GDM1 (cell line): ENCODE data around the gene ZNF148.

Experiments used
- DNase-seq: peaks from one replicate; lab custom pipeline; 2025; lab: John Stamatoyannopoulos, UW

ZNF148 gene

GRCh38 chr3:125280668-125281361 lies 94.3 kb downstream of the ZNF148 start:
- no peak for DNase-seq

- no peak for DNase-seq
Measured at GRCh38 chr3:125278155-125278554, 97.0 kb downstream of the ZNF148 start.

GRCh38 chr3:125271127-125271526 lies 104.0 kb downstream of the ZNF148 start:
- no peak for DNase-seq

- DNase-seq = no peak
Measured at GRCh38 chr3:125267460-125267859, 107.7 kb downstream of the ZNF148 start.

- no peak for DNase-seq
Measured at GRCh38 chr3:125266971-125267370, 108.2 kb downstream of the ZNF148 start.

GRCh38 chr3:125262161-125262560 lies 113.0 kb downstream of the ZNF148 start:
- no peak for DNase-seq

- no peak for DNase-seq
Measured at GRCh38 chr3:125261031-125261430, 114.1 kb downstream of the ZNF148 start.

- no peak for DNase-seq
Measured at GRCh38 chr3:125260158-125260557, 115.0 kb downstream of the ZNF148 start.

- peak; percentile 45 for DNase-seq
Measured at GRCh38 chr3:125257536-125257935, 117.6 kb downstream of the ZNF148 start.

GRCh38 chr3:125256675-125257074 lies 118.5 kb downstream of the ZNF148 start:
- DNase-seq = no peak

GRCh38 chr3:125250973-125251372 lies 124.2 kb downstream of the ZNF148 start:
- DNase-seq = no peak

GRCh38 chr3:125246237-125246636 lies 128.9 kb downstream of the ZNF148 start:
- DNase-seq = no peak

- no peak for DNase-seq
Measured at GRCh38 chr3:125245521-125245920, 129.6 kb downstream of the ZNF148 start.

- no peak for DNase-seq
Measured at GRCh38 chr3:125240496-125240895, 134.6 kb downstream of the ZNF148 start.

GRCh38 chr3:125239266-125239665 lies 135.9 kb downstream of the ZNF148 start:
- no peak for DNase-seq

- no peak for DNase-seq
Measured at GRCh38 chr3:125238759-125239158, 136.4 kb downstream of the ZNF148 start.

GRCh38 chr3:125236331-125236903 lies 138.7 kb downstream of the ZNF148 start:
- DNase-seq = no peak

- no peak for DNase-seq
Measured at GRCh38 chr3:125234831-125235230, 140.3 kb downstream of the ZNF148 start.

- no peak for DNase-seq
Measured at GRCh38 chr3:125232401-125232800, 142.7 kb downstream of the ZNF148 start.

- DNase-seq = no peak
Measured at GRCh38 chr3:125231895-125232294, 143.2 kb downstream of the ZNF148 start.

GRCh38 chr3:125229707-125230106 lies 145.4 kb downstream of the ZNF148 start:
- no peak for DNase-seq

GRCh38 chr3:125229168-125229567 lies 146.0 kb downstream of the ZNF148 start:
- no peak for DNase-seq

- DNase-seq = no peak
Measured at GRCh38 chr3:125221831-125222230, 153.3 kb downstream of the ZNF148 start.
